ENCODE measurements around the gene HOXB3. TPM values are rescaled to one million over a fixed set of nuclear protein-coding genes. Genes with fewer than 3 reads are reported as not detected.

HOXB3 gene
- total RNA-seq (2014; rRNA removed): 6.0 and 8.8 TPM in 2 replicates
- percentile 71 among the genes with signal in this experiment for Bru-seq, nascent RNA
- BruChase-seq, experiment 1, labeled RNA remaining after a 6-hour chase: percentile 52 among the genes with signal in this experiment
- BruChase-seq, experiment 2, labeled RNA remaining after a 2-hour chase: percentile 63 among the genes with signal in this experiment
- long read RNA-seq, full-length matches to known transcripts: 1 of 8 reads
- long read RNA-seq, partial matches to known transcripts: 1 of 8 reads
- long read RNA-seq, other reads (novel, unspliced or antisense): 6 of 8 reads

GRCh38 chr17:48589831-48590606, at the start of gene HOXB3:
Gene HOXB3, minus strand, starts transcription at chr17:48590241. Its CDS starts 37,767 bp downstream, at chr17:48552474.
- Histone ChIP-seq H3K27me3 (ENCODE audit: low read length) (no peaks in the 10 kb centered on the region), H3F3A (ENCODE audit: low read length, unreplicated experiment) (no peaks in the 10 kb centered on the region), H3K9ac (ENCODE audit: low read length) (no peak within 1 kb of the TSS), H3K4me1 (ENCODE audit: insufficient read depth, low read length) (peaks cover 14% of the 10 kb centered on the region), H3K9me2 (replicated peaks; ENCODE audit: low read length) (no peaks in the 10 kb centered on the region), H3K79me2 (ENCODE audit: low read length) (no peaks in the 10 kb centered on the region), H2AFZ (ENCODE audit: low read length) (no peak within 1 kb of the TSS), H3K4me2 (ENCODE audit: low read length) (no peak within 1 kb of the TSS), H3K36me3 (ENCODE audit: low read depth, low read length) (no peaks in the 10 kb centered on the region), H3K4me3 (ENCODE audit: low read length) (no peak within 1 kb of the TSS), H4K20me1 (ENCODE audit: low read length) (no peaks in the 10 kb centered on the region), H3K9me3 (ENCODE audit: low read length) (no peaks in the 10 kb centered on the region), H3K27ac (ENCODE audit: low read length) (no peak within 1 kb of the TSS)
- DNase-seq (no peak), ATAC-seq (no peak)
- CTCF ChIA-PET: no interaction called here
- POLR2A ChIA-PET (ENCODE audit: unreplicated experiment): no interaction called here
- no TSS peak for BruUV-seq (replicated peaks)
- TF ChIP-seq EZH2 (IDR thresholded peaks at IDR 0.05; ENCODE audit: low read length, unreplicated experiment): no peak
- no peak for TF ChIP-seq EZH2phosphoT487 (IDR thresholded peaks at IDR 0.05; ENCODE audit: borderline replicate concordance, low read length)
- TF ChIP-seq CTCF (conservative IDR thresholded peaks at IDR 0.05; ENCODE audit: low read depth, low read length): no peak
- intact Hi-C loops (cut with micrococcal nuclease): no loop called here

- DNase-seq: no peak
- TF ChIP-seq EZH2 (IDR thresholded peaks at IDR 0.05; ENCODE audit: low read length, unreplicated experiment) (no peak), CTCF (conservative IDR thresholded peaks at IDR 0.05; ENCODE audit: low read depth, low read length) (no peak), EZH2phosphoT487 (IDR thresholded peaks at IDR 0.05; ENCODE audit: borderline replicate concordance, low read length) (no peak)
- POLR2A ChIA-PET (ENCODE audit: unreplicated experiment): no interaction called here
- intact Hi-C loops (cut with micrococcal nuclease): no loop called here
- Histone ChIP-seq H3F3A (ENCODE audit: low read length, unreplicated experiment) (no peaks in the 10 kb centered on the region), H3K79me2 (ENCODE audit: low read length) (no peaks in the 10 kb centered on the region), H3K4me2 (ENCODE audit: low read length) (no peak overlapping the region), H3K4me1 (ENCODE audit: insufficient read depth, low read length) (peaks cover 13% of the 10 kb centered on the region; the same call in 1 of the 2 replicates), H2AFZ (ENCODE audit: low read length) (no peak overlapping the region), H3K4me3 (ENCODE audit: low read length) (no peak overlapping the region), H3K9me3 (ENCODE audit: low read length) (no peaks in the 10 kb centered on the region), H3K27ac (ENCODE audit: low read length) (no peak overlapping the region), H4K20me1 (ENCODE audit: low read length) (no peaks in the 10 kb centered on the region), H3K36me3 (ENCODE audit: low read depth, low read length) (no peaks in the 10 kb centered on the region), H3K9ac (ENCODE audit: low read length) (no peak overlapping the region), H3K27me3 (ENCODE audit: low read length) (no peaks in the 10 kb centered on the region), H3K9me2 (replicated peaks; ENCODE audit: low read length) (no peaks in the 10 kb centered on the region)
- CTCF ChIA-PET: no interaction called here
- BruUV-seq (replicated peaks): no TSS peak
- ATAC-seq: no peak
Measured at GRCh38 chr17:48639136-48639535, 49.1 kb upstream of the HOXB3 start.
